ENCODE data around the gene SFSWAP. TPM values are rescaled to one million over a fixed set of nuclear protein-coding genes. Genes with fewer than 3 reads are reported as not detected.
A peak's percentile ranks its signal among the peaks of the same experiment; 100 is the strongest.
"Not testable (repeated sequence)": the region's sequence is repeated elsewhere in the genome, so short reads cannot be mapped to it uniquely, and the experiment has no call there.

SFSWAP gene
- total RNA-seq, 1 experiment from 2014 or later = 18.0 TPM

- in situ Hi-C loops (cut with HindIII; ENCODE audit: low pct_unique_long_range_greater_than_20kb, low sequenced_read_pairs) = no loop called here
- no peak for DNase-seq (ENCODE audit: low read depth, low spot score)
Measured at GRCh38 chr12:131765961-131766360, 55.1 kb downstream of the SFSWAP start.

- DNase-seq (ENCODE audit: low read depth, low spot score) = no peak
- in situ Hi-C loops (cut with HindIII; ENCODE audit: low pct_unique_long_range_greater_than_20kb, low sequenced_read_pairs) = no loop called here
Measured at GRCh38 chr12:131766382-131767107, 55.7 kb downstream of the SFSWAP start.

GRCh38 chr12:131770120-131770519 is 59.2 kb downstream of the SFSWAP start:
- in situ Hi-C loops (cut with HindIII; ENCODE audit: low pct_unique_long_range_greater_than_20kb, low sequenced_read_pairs) = no loop called here
- DNase-seq (ENCODE audit: low read depth, low spot score) = no peak

- no peak for DNase-seq (ENCODE audit: low read depth, low spot score)
- in situ Hi-C loops (cut with HindIII; ENCODE audit: low pct_unique_long_range_greater_than_20kb, low sequenced_read_pairs) = no loop called here
Measured at GRCh38 chr12:131771965-131772364, 61.1 kb downstream of the SFSWAP start.

GRCh38 chr12:131773582-131774221 is 62.8 kb downstream of the SFSWAP start:
- DNase-seq (ENCODE audit: low read depth, low spot score) = no peak
- in situ Hi-C loops (cut with HindIII; ENCODE audit: low pct_unique_long_range_greater_than_20kb, low sequenced_read_pairs) = no loop called here

GRCh38 chr12:131774576-131775391 is 63.9 kb downstream of the SFSWAP start:
- in situ Hi-C loops (cut with HindIII; ENCODE audit: low pct_unique_long_range_greater_than_20kb, low sequenced_read_pairs) = no loop called here
- no peak for DNase-seq (ENCODE audit: low read depth, low spot score)

- DNase-seq (ENCODE audit: low read depth, low spot score) = no peak
- in situ Hi-C loops (cut with HindIII; ENCODE audit: low pct_unique_long_range_greater_than_20kb, low sequenced_read_pairs) = no loop called here
Measured at GRCh38 chr12:131775392-131776236, 64.7 kb downstream of the SFSWAP start.

- in situ Hi-C loops (cut with HindIII; ENCODE audit: low pct_unique_long_range_greater_than_20kb, low sequenced_read_pairs) = no loop called here
- DNase-seq (ENCODE audit: low read depth, low spot score) = no peak
Measured at GRCh38 chr12:131776237-131776889, 65.5 kb downstream of the SFSWAP start.

GRCh38 chr12:131777269-131777668 is 66.4 kb downstream of the SFSWAP start:
- in situ Hi-C loops (cut with HindIII; ENCODE audit: low pct_unique_long_range_greater_than_20kb, low sequenced_read_pairs); DNase-seq (ENCODE audit: low read depth, low spot score): not testable (repeated sequence)

- in situ Hi-C loops (cut with HindIII; ENCODE audit: low pct_unique_long_range_greater_than_20kb, low sequenced_read_pairs) = no loop called here
Measured at GRCh38 chr12:131779027-131779426, 68.1 kb downstream of the SFSWAP start.

GRCh38 chr12:131782061-131782460 is 71.2 kb downstream of the SFSWAP start:
- in situ Hi-C loops (cut with HindIII; ENCODE audit: low pct_unique_long_range_greater_than_20kb, low sequenced_read_pairs) = no loop called here
- DNase-seq (ENCODE audit: low read depth, low spot score) = no peak

More at GRCh38 chr12:131779027-131779426, 68.1 kb downstream of the SFSWAP start:
- DNase-seq (ENCODE audit: low read depth, low spot score) = no peak

GRCh38 chr12:131783915-131784541 is 73.1 kb downstream of the SFSWAP start:
- in situ Hi-C loops (cut with HindIII; ENCODE audit: low pct_unique_long_range_greater_than_20kb, low sequenced_read_pairs) = no loop called here
- peak; percentile 94 for DNase-seq (ENCODE audit: low read depth, low spot score)

GRCh38 chr12:131784909-131785762 is 74.2 kb downstream of the SFSWAP start:
- peak; percentile 54 for DNase-seq (ENCODE audit: low read depth, low spot score)
- in situ Hi-C loops (cut with HindIII; ENCODE audit: low pct_unique_long_range_greater_than_20kb, low sequenced_read_pairs) = no loop called here

- no peak for DNase-seq (ENCODE audit: low read depth, low spot score)
- in situ Hi-C loops (cut with HindIII; ENCODE audit: low pct_unique_long_range_greater_than_20kb, low sequenced_read_pairs) = no loop called here
Measured at GRCh38 chr12:131785763-131786330, 75.0 kb downstream of the SFSWAP start.

- no peak for DNase-seq (ENCODE audit: low read depth, low spot score)
- in situ Hi-C loops (cut with HindIII; ENCODE audit: low pct_unique_long_range_greater_than_20kb, low sequenced_read_pairs) = no loop called here
Measured at GRCh38 chr12:131786331-131786730, 75.4 kb downstream of the SFSWAP start.
